Heart left ventricle (tissue), 16 donors: Measurements from ENCODE around the gene KLHL5. TPM values are rescaled to one million over a fixed set of nuclear protein-coding genes. Genes with fewer than 3 reads are reported as not detected.

Source experiments
- ATAC-seq, 4 donors: fragments of 200-7000 bp; cut with Tn5 transposase; one replicate each; pipeline ENCODE4 v1.9.1; 2020 to 2022; ENCODE audit warnings: moderate library complexity in 4 of 4, mild to moderate bottlenecking in 3 of 4, moderate number of reproducible peaks in 1 of 4
- DNase-seq, 5 donors: peaks; one replicate each; pipeline ENCODE4 v3.0.0-alpha.2; 2020
- H3K27ac ChIP-seq, 12 donors: fragments of 200-600 bp; sonication (generic) in 4 of 12; one replicate each; pipeline versions ENCODE4 v1.5.0 to v1.8.0; 2016 to 2022; ENCODE audit warnings: mild to moderate bottlenecking in 2 of 12
- H3K27me3 ChIP-seq, 9 donors: fragments of 200-600 bp; sonication (generic) in 2 of 9; one replicate each; pipeline versions ENCODE4 v1.5.1 to v1.8.0; 2016 to 2022; ENCODE audit warnings: mild to moderate bottlenecking in 3 of 9
- H3K36me3 ChIP-seq, 9 donors: fragments of 200-600 bp; sonication (generic) in 2 of 9; one replicate each; pipeline versions ENCODE4 v1.5.0 to v1.8.0; 2018 to 2022; ENCODE audit warnings: mild to moderate bottlenecking in 2 of 9
- H3K4me1 ChIP-seq, 12 donors: fragments of 200-600 bp; sonication (generic) in 4 of 12; one replicate each; pipeline versions ENCODE4 v1.5.0 to v1.8.0; 2016 to 2022; ENCODE audit warnings: mild to moderate bottlenecking in 3 of 12
- H3K4me3 ChIP-seq, 12 donors: fragments of 200-600 bp; sonication (generic) in 4 of 12; one replicate each; pipeline versions ENCODE4 v1.5.0 to v1.8.0; 2017 to 2022; ENCODE audit warnings: mild to moderate bottlenecking in 9 of 12, moderate library complexity in 4 of 12
- H3K9me3 ChIP-seq, 12 donors: fragments of 200-600 bp; sonication (generic) in 4 of 12; one replicate each; pipeline versions ENCODE4 v1.5.0 to v1.8.0; 2016 to 2022; ENCODE audit warnings: mild to moderate bottlenecking in 1 of 12
- CTCF ChIP-seq, 12 donors: fragments of 200-600 bp; sonication (generic) in 4 of 12; IDR thresholded peaks; one replicate each; pipeline versions ENCODE4 v1.5.0 to v1.8.0; 2018 to 2022; ENCODE audit warnings: antibody characterized with exemption in 12 of 12, mild to moderate bottlenecking in 5 of 12
- POLR2A ChIP-seq, 2 donors: fragments of 450-650 bp; IDR thresholded peaks; one replicate each; pipeline ENCODE4 v1.6.1; 2017; ENCODE audit warnings: antibody characterized with exemption in 2 of 2, mild to moderate bottlenecking in 2 of 2, moderate library complexity in 2 of 2
- WGBS, 4 donors: extraction: QIAGEN DNeasy Blood & Tissue Kit in 2 of 4; methylation state at CpG; one replicate each; pipeline versions ENCODE4 v1.1.5 to v1.1.7; 2013 to 2018; 5-methylcytosine and 5-hydroxymethylcytosine counted together
- intact Hi-C, 10 donors: fragments of 100-400 bp; cut with DNase I; formaldehyde crosslinking; loops; one replicate each; pipeline versions ENCODE4 v1.11.1 to v1.14.2; 2022
- polyA plus RNA-seq, 2 donors: library from polyadenylated mRNA; stranded (reverse); fragments of 200-250 nt; gene quantifications; one replicate each; pipeline ENCODE4 v1.2.3, GENCODE V29; 2013
- total RNA-seq, 9 donors: library from RNA; depleted of rRNA in 2 of 9; stranded (reverse); fragments of >200 nt in 2 of 9; fragmentation: NEBNext Ultra II Directional in 3 of 9; extraction: Animal tissue kit (Norgen Biotek cat#: 25700) in 3 of 9; gene quantifications; one replicate each; pipeline versions ENCODE4 v1.1.0 to v1.2.4, GENCODE V29; 2016 to 2023
- donor health status: ischemic (EF 13 %, LVEDD 7.1; RV severe dilation, severe dysfunction).
- donor health status: healthy with polysubstance abuse.
- donor health status: DM: no; HTN: yes; CAD: no.
- donor health status: DM: no; HTN: no; CAD: no.
- donor health status: ischemic (EF 25% LVEDD 6.9; RV normal size, moderate dysfunction).
- donor health status: ischemic (EF 25% LVEDD 5.7; RV mildly dilated, moderate dysfunction).
- donor health status: healthy.
- donor health status: DM: yes; HTN: yes; CAD: no.
- donor health status: ischemic (EF 35%, LVEDD 5.7; RV mildly dilated, moderate dysfunction).
- donor health status: nonischemic (EF 11% LVEDD 7.7; RV severe dilation, severe dysfunction).
- donor health status: DM: yes; HTN: yes; CAD: no.
- donor health status: PGD.
- donor health status: ischemic (EF 29% LVEDD 5.4; RV normal size, mild dysfunction).
- donor health status: nonischemic (EF 23%, LVEDD 6.1; RV moderate dilation, normal function).

KLHL5 gene
- total and polyA plus RNA-seq, 11 donors = 3.3 to 28.5 (median 12.6) TPM

DNA sequence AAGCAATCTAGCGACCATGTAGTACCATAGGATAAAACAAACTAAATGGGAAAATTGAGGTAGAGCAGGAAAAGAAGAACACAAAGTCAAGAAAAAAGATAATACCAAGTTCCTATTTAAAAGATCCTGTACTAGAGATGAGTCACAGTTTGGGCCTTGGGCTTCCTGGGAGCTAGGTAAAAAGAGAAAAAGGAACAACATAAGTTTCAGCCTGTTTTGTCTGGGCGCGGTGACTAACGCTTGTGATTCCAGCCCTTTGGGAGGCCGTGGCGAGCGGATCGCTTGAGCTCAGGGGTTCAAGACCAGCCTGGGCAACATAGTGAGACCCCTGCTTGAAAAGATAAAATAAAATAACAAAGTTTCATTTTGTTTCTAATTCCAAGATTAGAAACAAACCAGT is 15.8 kb upstream of the KLHL5 start:
- Histone ChIP-seq H3K9me3 (no peaks in the 10 kb centered on the region), H3K4me3 (peak overlapping the region in 10 of 12 donors; percentile 49 to 94 (median 77)), H3K27me3 (no peaks in the 10 kb centered on the region), H3K36me3 (no peaks in the 10 kb centered on the region), H3K4me1 (peaks cover 0 to 66% (median 20%) of the 10 kb centered on the region in 12 donors), H3K27ac (peak overlapping the region in 10 of 12 donors; percentile 20 to 97 (median 94))
- TF ChIP-seq CTCF (IDR thresholded peaks at IDR 0.05) (no peak), POLR2A (IDR thresholded peaks at IDR 0.05) (no peak)
- DNase-seq (peak in 1 of 5 donors; percentile 35), ATAC-seq (no peak)
- intact Hi-C loops = loop anchor here in 3 of 10 donors (5.0 to 10.0 kb wide), 2 partner anchors 56 to 101 kb away; no protein-coding TSS in a partner anchor
- 64 to 87% (median 75%) methylated on average over 8 of the region's 8 CpGs for WGBS, 4 donors

DNA sequence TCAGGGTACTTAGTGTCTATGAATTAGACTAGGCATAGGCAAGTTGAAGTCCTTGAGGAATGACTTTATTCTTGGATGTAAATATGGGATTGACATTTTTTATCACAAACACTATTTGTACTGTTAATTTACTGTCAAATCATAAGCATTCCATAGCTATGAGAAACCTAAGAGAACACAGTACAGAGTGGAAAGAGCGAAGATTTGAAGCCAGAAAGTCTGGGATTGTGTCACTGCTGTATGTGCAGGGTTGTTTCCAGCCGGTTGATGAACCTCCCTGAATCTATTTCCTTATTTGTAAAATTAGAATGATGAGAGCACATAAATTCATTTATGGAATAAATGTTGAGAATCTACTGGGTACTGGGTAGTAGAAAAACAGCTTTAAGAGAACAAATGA is 14.4 kb upstream of the KLHL5 start:
- no peaks in the 10 kb centered on the region for H3K9me3 ChIP-seq
- intact Hi-C loops = loop anchor here in 3 of 10 donors (5.0 to 10.0 kb wide), 2 partner anchors 55 to 103 kb away; no protein-coding TSS in a partner anchor
- H3K4me3 ChIP-seq = no peak overlapping the region
- H3K4me1 ChIP-seq = peaks cover 0 to 63% (median 19%) of the 10 kb centered on the region in 12 donors
- DNase-seq (no peak), ATAC-seq (no peak)
- no peaks in the 10 kb centered on the region for H3K36me3 ChIP-seq
- peak overlapping the region in 1 of 12 donors; percentile 87 for H3K27ac ChIP-seq
- TF ChIP-seq POLR2A (IDR thresholded peaks at IDR 0.05) (no peak), CTCF (IDR thresholded peaks at IDR 0.05) (no peak)
- WGBS, 4 donors = 71 to 83% (median 74%) methylated on average over 2 of the region's 2 CpGs
- H3K27me3 ChIP-seq = no peaks in the 10 kb centered on the region

DNA sequence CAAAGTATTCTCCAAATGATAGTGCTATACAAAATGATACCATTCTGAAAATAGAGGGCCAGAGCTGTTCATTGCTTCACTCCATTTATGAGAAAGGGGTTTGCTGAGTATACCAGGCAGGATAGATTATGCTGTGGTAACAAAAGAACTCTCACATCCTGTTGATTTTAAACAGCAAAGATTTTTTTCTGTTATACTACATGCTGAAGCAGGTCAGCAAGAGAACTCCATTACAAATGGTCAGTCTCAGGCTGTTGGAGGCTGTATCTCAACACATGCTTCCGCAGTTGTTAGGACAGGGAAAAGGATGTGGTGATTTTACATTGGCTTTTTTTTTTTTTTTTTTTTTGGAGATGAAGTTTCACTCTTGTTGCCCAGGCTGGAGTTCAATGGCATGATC is 13.7 kb upstream of the KLHL5 start:
- Histone ChIP-seq H3K27ac (peak overlapping the region in 1 of 12 donors; percentile 87), H3K9me3 (no peaks in the 10 kb centered on the region), H3K27me3 (no peaks in the 10 kb centered on the region), H3K36me3 (no peaks in the 10 kb centered on the region), H3K4me3 (no peak overlapping the region), H3K4me1 (peaks cover 0 to 57% (median 16%) of the 10 kb centered on the region in 12 donors)
- ATAC-seq (no peak), DNase-seq (no peak)
- TF ChIP-seq POLR2A (IDR thresholded peaks at IDR 0.05) (no peak), CTCF (IDR thresholded peaks at IDR 0.05) (no peak)
- intact Hi-C loops = loop anchor here in 3 of 10 donors (5.0 to 10.0 kb wide), 2 partner anchors 54 to 104 kb away; no protein-coding TSS in a partner anchor
- 55 to 67% (median 58%) methylated on average over 1 of the region's 1 CpG for WGBS, 4 donors

DNA sequence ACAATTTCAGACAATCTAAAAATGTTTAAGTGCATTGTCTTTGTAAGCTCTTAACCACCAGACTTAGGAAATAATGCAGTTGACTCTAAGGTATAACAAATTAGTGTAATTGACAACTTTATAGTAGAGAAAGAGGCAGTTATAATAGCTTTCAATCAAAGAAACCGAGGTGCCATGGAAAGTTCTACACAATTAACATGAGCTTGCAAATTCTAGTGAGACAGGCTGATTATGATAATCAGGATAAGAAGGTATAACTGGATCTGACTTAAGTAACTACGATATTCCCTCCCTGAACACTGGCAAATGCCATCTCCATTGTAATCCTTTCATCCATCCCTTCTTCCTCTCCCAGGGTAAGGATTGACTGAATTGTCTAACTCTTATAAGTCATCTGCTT is 11.4 kb upstream of the KLHL5 start:
- no peaks in the 10 kb centered on the region for H3K36me3 ChIP-seq
- H3K4me3 ChIP-seq = no peak overlapping the region
- TF ChIP-seq CTCF (IDR thresholded peaks at IDR 0.05) (no peak), POLR2A (IDR thresholded peaks at IDR 0.05) (no peak)
- no peaks in the 10 kb centered on the region for H3K9me3 ChIP-seq
- 79 to 83% (median 80%) methylated on average over 2 of the region's 2 CpGs for WGBS, 4 donors
- DNase-seq = no peak
- ATAC-seq = no peak
- H3K27ac ChIP-seq = no peak overlapping the region
- no peaks in the 10 kb centered on the region for H3K27me3 ChIP-seq
- H3K4me1 ChIP-seq = peaks cover 0 to 47% (median 16%) of the 10 kb centered on the region in 12 donors
- intact Hi-C loops = no loop called here
